Astrocyte of the hippocampus (primary cell): Measurements from ENCODE around the gene CRYZ.

Experiments used
- DNase-seq: peaks from one replicate; pipeline ENCODE4 v3.0.0; 2011; ENCODE audit warnings: low read depth, low spot score

The CRYZ gene

GRCh38 chr1:74731399-74732052 lies 1.3 kb downstream of the CRYZ start:
- no peak for DNase-seq

DNA sequence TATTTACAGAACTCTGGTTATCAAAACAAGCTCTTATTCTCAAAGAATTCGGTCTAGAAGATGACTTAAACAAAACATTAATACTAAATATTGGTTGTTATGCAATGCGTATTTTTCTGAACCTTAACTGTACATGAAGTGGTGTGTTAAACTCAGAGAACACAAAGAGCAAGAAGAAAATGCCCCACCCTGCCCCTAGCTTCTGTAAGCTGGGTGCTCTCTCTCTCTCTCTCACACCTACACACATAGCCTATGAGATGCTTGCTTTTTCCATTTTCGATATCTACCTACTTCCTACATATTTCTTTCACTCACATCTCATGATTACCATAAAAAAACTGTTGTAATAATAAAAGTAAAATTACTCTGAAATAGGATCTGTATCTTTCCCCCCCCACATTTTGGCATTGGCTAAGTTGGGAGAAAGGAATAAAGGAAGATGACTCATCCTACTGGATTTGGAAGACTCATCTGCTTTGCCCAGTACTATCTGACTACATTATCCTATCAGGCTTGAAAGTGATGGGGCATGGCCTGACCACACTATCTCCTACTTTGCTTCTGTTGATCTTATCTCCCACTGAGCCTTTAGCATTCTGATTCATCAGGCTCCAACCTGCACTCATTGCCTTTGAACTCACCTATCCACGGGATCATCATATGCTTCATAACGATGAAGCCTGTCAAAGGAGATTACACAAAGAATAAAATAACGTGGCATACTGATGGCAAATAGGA lies 2.9 kb downstream of the CRYZ start:
- peak; percentile 8 for DNase-seq

GRCh38 chr1:74728736-74729135 lies 4.1 kb downstream of the CRYZ start:
- peak; percentile 4 for DNase-seq

DNA sequence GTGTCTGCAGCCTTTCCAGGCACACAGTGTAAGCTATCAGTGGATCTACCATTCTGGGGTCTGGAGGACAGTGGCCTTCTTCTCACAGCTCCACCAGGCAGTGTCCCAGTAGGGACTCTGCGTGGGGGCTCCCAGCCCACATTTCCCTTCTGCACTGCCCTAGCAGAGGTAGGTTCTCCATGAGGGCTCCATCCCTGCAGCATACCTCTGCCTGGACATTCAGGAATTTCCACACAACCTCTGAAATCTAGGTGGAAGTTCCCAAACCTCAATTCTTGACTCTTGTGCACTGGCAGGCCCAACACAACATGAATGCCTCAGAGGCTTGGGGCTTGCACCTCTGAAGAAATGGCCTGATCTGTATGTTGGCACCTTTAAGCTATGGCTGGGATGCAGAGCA lies 6.8 kb downstream of the CRYZ start:
- DNase-seq: no peak

DNA sequence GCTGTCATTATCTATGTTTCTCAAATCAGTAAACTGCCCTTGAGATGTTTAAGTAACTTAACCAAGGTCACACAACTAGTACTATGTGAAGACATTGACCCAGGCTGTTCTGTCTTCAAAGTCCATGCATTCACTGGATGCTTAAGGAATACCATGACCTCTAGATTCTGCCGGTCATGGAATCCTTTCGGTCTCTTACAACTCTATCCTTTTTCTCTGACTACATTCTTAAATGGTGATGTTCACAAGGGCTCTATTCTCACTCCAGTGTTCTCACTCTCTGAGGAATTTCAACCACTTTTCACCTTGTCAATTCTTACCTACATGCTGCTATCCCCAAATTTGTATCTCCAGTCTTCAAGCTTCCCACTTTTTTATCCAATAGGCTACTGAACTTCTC lies 15.2 kb downstream of the CRYZ start:
- DNase-seq: no peak

- DNase-seq: no peak
These were observed 16.0 kb downstream of the CRYZ start for GRCh38 chr1:74716822-74717221.

GRCh38 chr1:74715806-74716205 lies 17.0 kb downstream of the CRYZ start:
- DNase-seq: no peak

DNA sequence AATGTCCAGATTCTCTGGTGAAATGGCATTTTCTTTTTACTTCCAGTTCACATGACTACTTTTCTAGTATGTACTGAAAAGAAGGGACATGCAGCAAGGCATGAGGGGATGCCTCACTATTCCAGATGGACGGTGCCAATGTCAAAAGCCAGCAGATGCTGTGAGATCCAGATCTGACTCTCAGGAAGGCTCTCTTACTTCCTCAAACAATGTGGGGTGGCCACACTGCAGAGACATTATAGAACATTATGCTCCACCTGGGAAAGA lies 17.7 kb downstream of the CRYZ start:
- no peak for DNase-seq

GRCh38 chr1:74714429-74715235 lies 18.2 kb downstream of the CRYZ start:
- DNase-seq: no peak

GRCh38 chr1:74713849-74714248 lies 19.0 kb downstream of the CRYZ start:
- no peak for DNase-seq

DNA sequence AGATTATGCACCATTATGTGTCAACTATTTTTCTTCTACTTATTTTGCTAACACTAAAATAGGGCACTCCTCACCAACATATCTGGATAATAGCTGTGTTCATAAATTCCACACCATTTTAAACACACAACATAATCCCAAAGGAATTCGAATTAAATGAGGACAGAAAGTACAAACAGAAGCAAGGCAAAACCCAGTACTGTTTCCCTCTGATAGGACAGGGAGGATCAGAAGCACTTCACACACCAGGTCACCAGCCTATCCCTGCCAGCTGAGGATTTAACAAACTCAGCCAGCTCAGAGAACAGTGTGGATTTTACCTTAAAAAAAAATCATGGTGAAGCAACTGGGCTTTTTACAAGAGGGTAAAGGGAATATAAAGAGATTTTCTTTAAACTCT lies 20.0 kb downstream of the CRYZ start:
- peak; percentile 61 for DNase-seq

DNA sequence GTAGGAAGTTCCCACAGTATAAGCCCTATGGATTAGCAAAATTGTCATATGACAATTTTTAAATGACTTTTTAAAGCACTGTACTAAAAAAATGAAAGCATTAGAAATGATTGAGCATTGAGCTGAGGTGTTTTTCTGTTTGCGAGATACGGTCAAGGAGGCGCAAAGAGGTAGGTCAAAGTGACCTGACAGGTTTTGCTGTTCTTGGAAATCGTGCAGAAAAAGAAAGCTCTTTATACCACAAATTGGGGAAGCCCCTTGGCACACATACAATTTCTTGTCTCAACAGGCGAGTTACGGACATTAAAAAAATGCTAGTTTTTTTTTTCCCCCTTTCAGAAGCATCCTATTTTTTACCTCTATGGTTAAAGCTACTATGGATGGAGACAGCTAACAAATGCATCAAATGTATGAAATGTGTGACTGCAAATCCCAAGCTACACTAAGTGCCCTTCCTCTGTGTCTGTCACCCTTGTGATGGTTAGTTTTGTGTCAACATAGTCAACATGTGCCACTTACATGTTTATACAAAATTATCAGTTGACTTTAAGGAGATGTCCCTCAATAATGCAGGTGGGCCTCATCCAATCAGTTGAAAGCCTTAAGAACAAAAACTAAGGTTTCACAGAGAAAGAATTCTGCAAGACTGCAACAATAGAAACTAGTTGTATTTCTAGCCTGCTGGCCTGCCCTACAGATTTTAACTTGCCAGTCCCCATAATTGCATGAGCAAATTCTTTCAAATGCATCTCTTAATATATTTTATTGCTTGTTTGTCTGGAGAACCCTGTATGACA lies 29.3 kb downstream of the CRYZ start:
- DNase-seq: no peak

DNA sequence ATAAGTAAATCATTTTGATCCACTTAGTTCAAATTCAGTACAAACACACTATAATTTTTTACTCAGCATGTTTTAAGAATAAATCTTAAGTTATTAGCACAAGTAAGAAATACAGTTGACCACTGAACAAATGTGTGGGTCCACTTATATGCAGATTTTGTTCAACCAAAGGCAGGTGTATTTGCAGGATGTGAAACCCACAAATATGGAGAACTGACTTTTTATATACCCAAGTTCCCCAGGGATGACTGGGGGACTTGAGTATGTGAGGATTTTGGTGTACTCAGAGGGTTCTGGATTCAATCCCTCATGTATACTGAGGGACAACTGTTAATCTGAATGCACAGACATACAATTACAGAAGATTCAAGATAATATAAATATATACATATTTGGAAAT lies 33.5 kb downstream of the CRYZ start:
- no peak for DNase-seq

- no peak for DNase-seq
These were observed 35.0 kb downstream of the CRYZ start for GRCh38 chr1:74697832-74698231.

- DNase-seq: peak; percentile 73
These were observed 39.4 kb downstream of the CRYZ start for GRCh38 chr1:74693473-74693872.

GRCh38 chr1:74690909-74691308 lies 41.9 kb downstream of the CRYZ start:
- DNase-seq: no peak

GRCh38 chr1:74690364-74690696 lies 42.5 kb downstream of the CRYZ start:
- DNase-seq: no peak

- DNase-seq: peak; percentile 87
These were observed 43.1 kb downstream of the CRYZ start for GRCh38 chr1:74689621-74690363.

- no peak for DNase-seq
These were observed 45.9 kb downstream of the CRYZ start for GRCh38 chr1:74686928-74687327.

DNA sequence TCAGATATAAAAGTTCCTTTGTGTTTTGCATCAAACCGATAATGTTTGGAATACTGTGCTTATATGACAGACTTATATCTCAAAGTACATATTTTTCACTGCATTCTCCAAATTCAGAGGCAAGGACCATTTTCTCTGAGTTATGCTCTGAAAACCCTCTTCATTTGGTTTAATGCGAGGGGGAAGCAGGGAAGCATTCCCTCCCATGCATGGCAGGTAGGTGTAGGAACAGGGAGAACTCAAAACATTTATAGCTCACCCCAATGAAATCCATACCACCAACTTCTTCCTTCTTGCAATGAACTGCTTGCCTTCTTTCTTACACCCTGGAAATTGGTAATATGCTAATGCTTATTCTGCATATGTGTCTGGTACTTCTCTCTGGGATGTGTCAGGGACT lies 48.5 kb downstream of the CRYZ start:
- no peak for DNase-seq

GRCh38 chr1:74683656-74684055 lies 49.2 kb downstream of the CRYZ start:
- DNase-seq: no peak

- no peak for DNase-seq
These were observed 51.0 kb downstream of the CRYZ start for GRCh38 chr1:74681851-74682250.
